Erythroblast (primary cell): ENCODE measurements around the gene SSTR4.

Experiments
- GATA1 ChIP-seq: IDR thresholded peaks from 2 replicates; pipeline ENCODE4 v1.6.1; 2011; ENCODE audit warnings: low read depth, mild to moderate bottlenecking, control low read depth, low read length, moderate library complexity
- POLR2A ChIP-seq: IDR thresholded peaks from 2 replicates; pipeline ENCODE4 v1.6.1; 2011; ENCODE audit warnings: mild to moderate bottlenecking, low read length

GRCh38 chr20:23013429-23013828 lies 21.7 kb upstream of the SSTR4 start:
- TF ChIP-seq POLR2A (no peak), GATA1 (no peak)
